ENCODE data around the gene FAM120B.

Gene FAM120B

DNA sequence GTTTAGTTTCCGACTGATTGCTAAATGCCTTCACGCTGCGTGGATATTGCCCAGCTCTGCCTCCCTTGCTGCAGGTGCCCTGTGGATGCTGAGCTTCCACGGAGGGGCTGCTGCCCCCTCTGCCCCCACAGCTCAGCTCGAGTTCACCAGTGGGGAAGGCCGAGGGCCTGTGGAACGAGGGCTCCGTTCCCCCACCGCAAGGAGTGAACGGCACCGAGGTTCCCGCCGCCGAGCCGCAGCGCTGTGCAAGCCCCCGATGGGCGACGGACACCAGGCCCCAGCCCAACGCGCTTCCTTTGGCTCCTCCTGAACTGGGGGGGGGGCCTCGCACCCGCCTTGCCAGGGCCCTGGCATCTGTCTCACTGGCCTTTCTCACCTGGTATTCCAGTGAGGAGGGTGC, 33.4 kb upstream of the FAM120B start:
- DNase-seq: no peak

DNA sequence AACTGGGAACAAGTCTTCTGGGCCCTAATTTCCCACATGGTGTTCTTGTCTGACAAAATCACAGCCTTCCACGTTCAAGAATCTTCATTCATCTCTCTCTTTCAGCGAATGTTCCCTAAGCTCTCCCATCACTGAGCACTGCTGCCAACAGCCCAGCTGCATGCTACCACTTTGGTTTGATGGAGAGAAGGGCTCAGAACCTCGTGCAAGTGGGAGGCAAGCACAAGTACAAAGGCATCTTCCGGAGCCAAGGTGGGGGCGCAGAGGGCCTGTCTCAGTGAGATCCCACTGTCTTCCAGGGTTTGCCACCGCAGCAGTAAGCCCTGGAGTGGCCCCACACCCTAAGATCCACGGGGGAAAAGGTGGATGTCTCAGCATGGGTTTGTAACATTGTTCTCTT, 32.9 kb upstream of the FAM120B start:
- no peak for DNase-seq

DNA sequence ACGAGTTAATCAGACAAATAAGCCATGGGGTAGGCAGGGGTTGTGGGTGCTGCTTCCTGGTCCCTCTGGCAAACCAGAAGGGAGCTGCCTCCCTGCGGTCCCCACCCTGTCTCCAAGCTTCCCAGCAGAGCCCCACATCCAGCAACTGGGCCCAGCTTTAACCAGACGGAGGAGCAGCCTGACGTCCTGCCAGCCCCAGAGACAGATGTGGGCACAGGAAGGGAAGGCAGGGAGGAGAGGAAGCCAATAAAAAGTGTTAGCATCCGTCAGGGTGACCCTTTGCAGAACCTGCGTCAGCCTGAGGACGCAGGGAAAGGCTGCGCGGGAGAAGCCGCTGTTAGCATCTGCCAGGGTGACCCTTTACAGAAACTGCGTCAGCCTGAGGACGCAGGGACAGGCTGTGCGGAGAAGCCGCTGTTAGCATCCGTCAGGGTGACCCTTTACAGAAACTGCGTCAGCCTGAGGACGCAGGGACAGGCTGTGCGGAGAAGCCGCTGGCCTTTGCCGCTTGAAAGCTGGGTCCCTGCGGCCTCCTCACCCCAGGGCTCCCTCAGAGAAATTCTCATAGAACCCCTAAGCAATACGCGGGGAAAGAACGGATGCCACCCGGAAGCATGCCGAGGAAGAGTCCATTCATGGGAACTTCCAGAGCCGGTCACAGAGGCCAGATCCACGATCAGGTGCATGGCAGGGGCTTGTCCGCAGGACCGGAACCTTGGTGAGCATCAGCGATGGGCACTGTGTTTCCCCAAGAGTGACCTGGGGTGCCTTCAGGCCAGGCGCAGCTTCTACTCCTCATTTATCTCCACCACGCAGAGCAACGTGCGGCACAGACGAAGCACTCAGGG, 31.6 kb upstream of the FAM120B start:
- DNase-seq: no peak

DNA sequence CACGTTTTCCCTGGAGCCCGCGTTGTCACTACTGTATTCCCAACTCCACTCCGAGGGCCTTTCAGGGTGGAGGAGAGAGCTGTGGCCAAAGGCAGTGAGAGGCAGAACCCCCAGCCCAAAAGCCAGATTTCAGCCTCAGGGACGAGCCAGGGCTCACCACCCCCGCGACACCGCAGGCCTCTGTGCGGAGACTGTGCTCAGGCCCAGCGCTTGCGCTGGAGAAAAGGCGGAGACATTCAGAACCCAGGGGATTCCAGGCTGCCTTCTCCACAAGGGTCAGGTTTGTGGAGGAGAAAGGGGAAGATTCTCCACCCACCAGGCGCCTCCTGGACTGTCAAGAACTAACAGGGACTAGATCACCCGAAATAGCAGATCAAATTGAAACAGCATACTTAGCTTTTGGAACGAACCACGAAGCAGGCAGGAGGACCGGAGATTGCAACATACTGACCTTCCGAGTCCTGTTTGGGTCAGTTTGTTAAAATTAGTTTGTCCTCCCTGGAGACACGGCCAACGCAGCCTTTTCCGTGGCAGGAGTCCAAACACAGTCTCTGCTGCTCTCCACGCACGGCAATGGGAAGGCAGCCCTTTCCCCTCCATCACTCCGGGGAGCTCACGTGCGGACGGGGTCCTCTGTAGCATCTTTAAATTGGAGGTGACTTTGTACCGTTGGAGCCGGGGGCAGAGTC, 30.0 kb upstream of the FAM120B start:
- no peak for DNase-seq

DNA sequence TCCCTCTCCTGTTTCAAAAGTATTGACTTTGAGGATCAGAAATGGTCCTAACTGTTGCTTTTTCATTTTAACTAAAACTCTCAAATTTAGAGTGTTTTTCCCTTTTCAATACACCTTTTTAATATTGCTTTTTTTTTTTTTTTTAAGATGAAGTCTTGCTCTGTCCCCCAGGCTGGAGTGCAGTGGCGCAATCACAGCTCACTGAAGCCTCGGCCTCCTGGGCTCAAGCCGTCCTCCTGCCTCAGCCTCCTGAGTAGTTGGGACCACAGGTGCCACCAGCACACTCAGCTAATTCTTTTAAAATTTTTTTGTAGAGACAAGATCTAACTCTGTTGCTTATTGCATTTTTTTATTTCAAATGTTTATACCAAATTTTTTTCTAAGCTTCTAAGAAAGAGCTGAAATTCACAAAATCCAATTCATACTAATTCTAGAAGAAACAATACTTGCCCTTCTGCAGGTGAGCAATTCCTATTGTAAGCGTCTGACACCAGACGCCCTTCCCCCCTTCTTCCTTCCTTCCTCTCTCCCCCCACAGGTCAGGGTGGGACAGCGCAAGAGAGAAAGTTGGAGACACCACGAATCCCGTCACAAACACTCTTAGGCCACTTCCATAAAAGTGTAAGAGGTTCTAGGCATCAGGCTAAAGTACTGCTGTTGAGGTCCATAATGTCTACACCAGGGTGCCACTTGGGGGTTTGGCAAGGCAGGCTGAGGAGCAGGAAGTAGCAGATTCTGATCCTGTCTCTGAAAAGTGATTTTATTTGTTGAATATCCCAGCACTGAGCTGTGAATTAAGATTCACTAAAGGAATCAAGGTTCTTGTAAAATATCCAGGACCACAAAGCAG, 28.4 kb upstream of the FAM120B start:
- DNase-seq: no peak

DNA sequence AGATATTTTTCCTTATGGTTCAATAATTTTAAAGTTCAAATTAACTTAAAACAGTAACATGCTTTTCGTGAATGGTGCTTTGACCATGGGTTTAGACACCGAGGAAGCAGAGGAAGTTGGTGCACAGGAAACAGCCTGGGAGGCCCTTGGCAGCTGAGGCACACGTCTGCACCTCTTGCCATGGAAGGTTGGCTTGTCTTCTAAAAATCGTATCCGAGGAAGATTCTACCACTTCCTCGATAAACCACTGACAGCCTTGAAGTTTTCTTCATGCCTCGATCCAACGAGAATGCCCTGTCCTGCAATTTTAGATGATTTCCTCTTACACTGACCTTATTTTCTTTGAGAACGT, 27.8 kb upstream of the FAM120B start:
- DNase-seq: no peak

- DNase-seq: no peak
Observed at GRCh38 chr6:170279426-170279825, 27.1 kb upstream of the FAM120B start.

DNA sequence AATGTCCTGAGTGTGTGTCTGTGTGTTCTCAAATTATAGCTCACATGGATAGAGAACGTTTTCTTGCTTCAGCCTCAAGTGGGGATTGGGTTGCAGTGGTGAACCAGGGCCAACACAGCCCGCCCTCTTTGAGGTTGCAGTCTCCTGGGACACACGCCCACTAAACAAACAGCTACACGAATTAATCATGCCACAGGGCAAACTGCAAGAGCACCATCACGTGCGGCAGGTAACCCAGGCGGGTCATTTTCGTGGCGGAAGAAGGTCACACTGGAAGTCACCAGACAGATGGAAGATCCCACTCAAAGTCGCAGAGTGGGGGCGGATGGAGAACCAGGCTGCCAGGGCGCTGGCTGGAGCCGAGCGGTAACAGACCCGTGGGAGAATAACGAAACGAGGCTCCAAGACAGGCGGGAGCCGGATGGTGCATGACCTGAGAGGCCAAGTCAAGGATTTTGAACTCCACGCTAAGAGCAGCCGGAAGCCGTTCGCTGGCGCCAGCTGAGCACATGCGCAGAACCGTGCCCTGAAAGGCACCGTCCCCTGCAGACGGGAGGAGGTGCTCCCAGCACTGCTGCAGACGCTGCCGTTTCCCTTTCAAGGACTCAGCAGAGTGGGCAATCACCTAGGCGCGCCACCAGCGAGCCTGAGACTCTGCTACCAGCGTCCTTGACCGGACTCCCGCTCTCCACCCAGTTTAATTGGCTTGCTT, 26.4 kb upstream of the FAM120B start:
- DNase-seq: peak; percentile 95

DNA sequence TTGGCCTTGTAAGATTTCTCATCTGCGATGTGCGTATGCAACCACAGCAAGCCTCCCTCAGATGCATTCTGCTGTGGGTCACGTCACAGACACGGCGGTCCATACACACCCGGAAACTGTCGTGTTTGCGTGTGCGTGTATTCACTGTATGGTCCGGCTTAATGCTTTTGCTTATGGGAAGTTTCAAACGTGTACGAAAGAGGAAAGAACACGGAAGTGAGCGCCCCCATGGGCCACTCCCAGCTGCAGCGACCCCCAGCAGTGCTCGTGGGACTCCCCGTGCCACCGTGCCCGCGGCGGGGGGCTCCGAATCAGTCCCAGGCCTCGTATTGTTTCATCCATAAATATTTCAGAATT, 25.9 kb upstream of the FAM120B start:
- DNase-seq: no peak

DNA sequence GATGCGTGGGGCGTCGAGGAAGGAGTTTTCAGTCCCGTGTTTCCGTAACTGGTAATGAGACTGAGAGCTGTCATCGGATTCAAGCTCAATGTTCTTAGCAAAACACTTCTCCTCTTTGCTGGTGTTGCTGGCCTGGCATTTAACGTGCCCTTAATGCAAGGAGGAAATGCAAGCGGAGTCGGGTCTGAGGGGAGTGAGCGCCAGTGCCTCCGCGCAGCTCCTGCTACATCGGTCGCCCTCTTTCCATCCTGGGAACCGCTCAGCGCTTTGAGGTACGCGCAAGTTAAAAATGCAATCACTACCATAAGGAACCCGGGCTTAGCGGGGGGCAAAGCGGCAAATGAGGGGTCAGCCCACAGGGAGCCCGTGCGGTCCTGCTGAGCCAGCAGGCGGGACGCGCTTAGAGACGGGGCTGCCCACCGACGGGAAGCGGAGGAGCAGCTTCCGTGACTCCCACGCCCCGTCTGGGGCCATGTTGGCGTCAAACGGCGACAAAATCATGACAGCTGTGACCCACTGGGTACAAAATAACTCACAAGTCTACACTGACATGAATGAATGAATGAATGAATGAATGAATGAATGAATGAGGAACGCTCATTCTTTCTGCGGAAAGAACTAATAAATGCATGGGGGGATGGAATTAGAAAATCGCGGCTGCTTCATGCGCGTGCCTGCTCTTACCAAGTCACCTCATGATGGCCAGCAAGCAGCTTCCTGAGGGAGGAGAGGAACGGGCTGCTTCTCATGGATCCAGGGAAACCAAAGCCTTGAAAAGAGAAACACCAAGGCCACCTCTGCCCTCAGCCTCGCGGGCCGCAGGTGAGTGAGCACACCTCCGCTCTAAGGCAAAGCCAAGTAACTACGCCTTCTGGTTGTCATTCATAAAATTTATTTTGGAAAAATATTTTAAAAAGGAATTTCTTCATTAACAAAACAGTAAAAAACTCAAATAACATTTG, 24.9 kb upstream of the FAM120B start:
- peak; percentile 44 for DNase-seq

GRCh38 chr6:170282512-170283158, 23.9 kb upstream of the FAM120B start:
- DNase-seq: no peak

DNA sequence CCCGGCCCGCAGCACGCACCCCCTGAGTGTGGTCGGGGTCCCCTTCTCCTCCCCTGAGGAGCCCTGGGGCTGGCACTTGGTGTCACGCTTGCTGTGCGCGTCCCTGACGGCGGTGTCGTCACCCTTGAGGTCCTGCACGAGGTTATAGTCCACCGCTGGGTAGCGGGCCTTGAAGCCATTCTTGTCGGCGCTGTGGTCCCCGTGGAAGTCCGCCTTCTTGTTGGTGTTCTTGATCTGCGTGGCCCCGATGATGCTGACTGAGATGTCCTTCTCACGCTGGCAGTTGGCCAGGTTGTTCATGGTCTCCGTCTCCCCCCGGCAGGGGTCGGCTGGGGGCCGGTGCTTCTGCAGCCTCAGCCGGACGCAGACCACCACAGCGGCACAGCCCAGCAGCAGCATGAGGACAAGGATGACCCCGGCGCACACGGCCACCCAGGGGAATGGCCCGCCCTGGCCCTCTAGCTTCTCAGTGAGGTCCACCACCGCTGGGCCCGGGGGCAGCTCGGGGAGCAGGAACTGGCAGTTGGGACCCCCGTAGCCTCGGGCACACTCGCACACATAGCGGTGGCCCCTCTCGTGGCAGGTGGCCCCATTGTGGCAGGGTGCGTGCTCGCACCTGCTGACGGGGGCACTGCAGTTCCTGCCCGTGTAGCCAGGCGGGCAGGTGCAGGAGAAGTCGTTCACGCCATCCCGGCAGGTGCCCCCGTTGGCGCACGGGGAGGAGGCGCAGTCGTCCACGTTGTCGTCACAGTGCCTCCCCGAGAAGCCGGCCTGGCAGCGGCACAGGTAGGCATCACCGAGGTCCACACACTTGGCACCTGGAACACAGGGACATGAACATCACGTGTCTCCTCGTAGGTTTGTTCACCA, 23.1 kb upstream of the FAM120B start:
- DNase-seq: no peak

DNA sequence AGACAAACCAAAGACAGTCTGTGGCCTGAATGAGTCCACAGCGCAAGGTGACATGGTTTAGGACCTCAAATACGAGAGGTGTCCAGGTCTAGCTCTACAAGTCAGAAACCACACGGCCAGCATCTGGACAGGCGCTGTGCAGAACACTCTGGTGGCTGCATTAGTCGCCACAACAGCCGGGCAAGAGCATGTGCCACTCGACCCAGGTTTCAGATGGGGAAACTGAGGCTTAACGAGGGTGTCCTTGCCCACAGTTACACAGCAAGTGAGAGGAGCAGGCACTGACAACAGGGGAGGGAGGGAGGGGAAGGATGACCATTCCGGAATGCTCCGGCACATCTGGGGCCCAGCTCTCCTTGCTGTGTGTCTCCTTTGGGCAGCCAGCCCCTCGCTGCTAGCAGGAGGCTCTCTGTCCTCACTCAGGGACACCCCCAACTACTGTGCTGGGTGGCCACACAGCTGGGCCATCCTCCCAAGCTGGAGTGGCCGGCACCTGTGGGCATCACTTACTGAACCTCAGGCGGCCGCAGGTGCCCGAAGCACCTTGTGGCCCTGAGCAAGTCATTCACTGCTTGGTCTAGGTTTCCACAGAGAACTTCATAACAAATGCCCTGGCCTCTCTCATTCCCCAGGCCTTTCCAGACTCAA, 22.3 kb upstream of the FAM120B start:
- no peak for DNase-seq

DNA sequence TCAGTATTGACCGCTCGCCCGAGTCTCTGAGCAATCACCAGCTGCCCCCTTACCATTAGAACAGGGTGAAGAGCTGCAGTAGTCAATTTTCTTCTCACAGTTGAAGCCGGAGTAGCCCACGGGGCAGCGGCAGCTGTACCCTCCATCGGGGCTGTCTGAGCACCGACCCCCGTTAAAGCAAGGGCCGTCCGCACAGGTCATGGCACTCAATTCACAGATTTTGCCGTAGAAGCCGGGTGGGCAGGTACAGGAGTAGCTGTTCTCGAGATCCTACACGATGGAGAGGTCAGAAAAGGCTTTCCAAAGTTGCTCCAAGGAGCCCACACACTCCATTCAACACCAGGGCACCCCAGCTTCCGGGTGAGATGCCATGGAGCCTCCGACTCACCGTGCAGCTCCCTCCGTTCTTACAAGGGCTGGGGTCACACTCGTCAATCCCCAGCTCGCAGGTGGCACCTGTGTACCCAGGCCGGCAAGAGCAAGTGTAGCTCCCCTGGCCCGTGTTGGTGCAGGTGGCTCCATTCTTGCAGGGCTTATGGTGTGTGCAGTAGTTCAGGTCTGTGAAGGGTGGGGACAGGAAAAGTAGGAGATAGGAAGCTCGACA, 21.6 kb upstream of the FAM120B start:
- no peak for DNase-seq

- DNase-seq: no peak
Observed at GRCh38 chr6:170285482-170285881, 21.1 kb upstream of the FAM120B start.

DNA sequence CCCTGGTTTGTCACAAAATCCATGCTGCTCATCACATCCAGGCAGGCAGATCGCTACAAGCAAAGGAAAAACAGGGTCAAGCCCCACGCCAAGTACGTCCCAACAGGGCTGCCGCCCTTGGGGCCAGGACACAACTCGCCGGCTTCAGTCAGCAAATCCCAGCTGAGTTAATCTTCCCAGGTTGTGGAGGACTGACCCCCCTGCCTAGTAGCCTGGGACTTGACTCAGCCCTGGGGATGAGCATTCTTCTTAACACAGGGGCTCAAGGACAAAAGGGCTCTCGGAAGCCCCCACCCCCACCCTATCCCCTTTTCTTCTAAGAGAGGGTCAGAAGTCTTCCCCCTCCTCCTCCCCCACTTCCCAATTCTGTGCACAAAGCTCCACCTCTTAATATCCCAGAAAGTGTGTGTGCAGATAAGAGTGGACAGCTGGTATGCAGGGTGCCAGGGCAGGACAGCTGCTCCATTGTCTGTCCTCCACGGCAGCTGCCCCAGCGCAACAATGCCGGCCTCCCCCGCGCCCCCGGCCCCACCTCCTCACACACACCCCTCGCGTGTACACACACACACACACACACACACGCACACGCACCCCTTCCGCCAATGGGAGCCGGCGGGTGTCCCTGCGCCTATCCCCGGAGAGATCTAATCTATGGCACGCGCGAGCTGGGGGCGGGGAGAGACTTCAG, 20.2 kb upstream of the FAM120B start:
- DNase-seq: peak; percentile 54

- DNase-seq: no peak
Observed at GRCh38 chr6:170286934-170287265, 19.7 kb upstream of the FAM120B start.

DNA sequence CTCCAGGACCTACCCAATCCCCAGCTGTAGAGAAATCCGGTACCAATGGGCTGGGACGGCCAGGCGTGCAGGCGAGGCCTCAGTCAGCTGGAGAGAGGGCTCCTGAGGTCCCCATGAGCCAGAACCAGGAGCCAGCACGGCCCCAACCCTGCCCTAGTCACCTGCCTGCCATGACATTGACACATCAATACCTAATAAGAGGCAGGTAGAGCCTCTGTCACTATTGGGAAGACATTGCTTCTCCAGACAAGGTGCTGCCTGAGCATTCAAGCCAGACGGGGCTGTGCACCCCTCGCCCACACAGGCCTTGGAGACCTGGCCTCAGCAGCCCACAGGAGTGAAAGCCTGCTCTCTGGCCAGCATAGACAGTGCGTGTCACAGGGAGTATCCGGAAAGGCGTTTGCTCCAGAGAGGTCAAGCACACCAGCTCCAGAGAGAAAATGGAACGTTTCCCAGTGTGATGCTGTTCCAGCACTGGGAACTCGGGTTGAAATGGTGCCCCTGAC, 19.1 kb upstream of the FAM120B start:
- DNase-seq: no peak

Data from DMS153 (cell line).